Measurements from ENCODE around the gene TRPM8.

- TF ChIP-seq CTCF (IDR thresholded peaks at IDR 0.05) (no peak), POLR2AphosphoS5 (IDR thresholded peaks at IDR 0.05) (no peak), POLR2A (IDR thresholded peaks at IDR 0.05) (no peak), EP300 (IDR thresholded peaks at IDR 0.05) (no peak)
Measured at GRCh38 chr2:234060236-234060635, 143.1 kb downstream of the TRPM8 start.

All from suprapubic skin (tissue), 4 donors.